Chondrocyte (in vitro differentiated cells): ENCODE data around the gene MAPRE3. TPM values are rescaled to one million over a fixed set of nuclear protein-coding genes. Genes with fewer than 3 reads are reported as not detected.

ENCODE experiments used
- DNase-seq: peaks from one replicate; pipeline ENCODE4 v3.0.0; 2021; ENCODE audit warnings: mixed read lengths, low spot score
- H3K27ac Mint-ChIP-seq: one replicate; pipeline ENCODE4 v1.8.0; 2021; ENCODE audit warnings: mild to moderate bottlenecking, moderate library complexity, mixed read lengths; ENCODE audit not compliant: unreplicated experiment
- H3K27me3 Mint-ChIP-seq: 2 replicates; pipeline ENCODE4 v1.8.0; 2021; ENCODE audit warnings: low read depth, mixed read lengths
- H3K36me3 Mint-ChIP-seq: 2 replicates; pipeline ENCODE4 v1.8.0; 2021; ENCODE audit warnings: low read depth, mixed read lengths
- H3K4me1 Mint-ChIP-seq: 2 replicates; pipeline ENCODE4 v1.8.0; 2021; ENCODE audit warnings: low read depth, mild to moderate bottlenecking, mixed read lengths
- H3K4me3 Mint-ChIP-seq: one replicate; pipeline ENCODE4 v1.8.0; 2021; ENCODE audit warnings: mild to moderate bottlenecking, moderate library complexity, mixed read lengths; ENCODE audit not compliant: unreplicated experiment
- H3K9me3 Mint-ChIP-seq: 2 replicates; pipeline ENCODE4 v1.8.0; 2021; ENCODE audit warnings: low read depth, mixed read lengths
- total RNA-seq: library from RNA; stranded (reverse); gene quantifications from 3 replicates; pipeline ENCODE4 v1.2.1, GENCODE V29; 2021
- TF ChIP-seq, protein P1 (sequence below): fragments of 200-600 bp; sonication (generic); IDR thresholded peaks from 2 replicates; pipeline ENCODE4 v1.5.0; 2021; ENCODE audit warnings: antibody characterized with exemption, mild to moderate bottlenecking, moderate library complexity

The MAPRE3 gene
- total RNA-seq, 1 donor from 2014 or later, result 12.3 TPM

DNA sequence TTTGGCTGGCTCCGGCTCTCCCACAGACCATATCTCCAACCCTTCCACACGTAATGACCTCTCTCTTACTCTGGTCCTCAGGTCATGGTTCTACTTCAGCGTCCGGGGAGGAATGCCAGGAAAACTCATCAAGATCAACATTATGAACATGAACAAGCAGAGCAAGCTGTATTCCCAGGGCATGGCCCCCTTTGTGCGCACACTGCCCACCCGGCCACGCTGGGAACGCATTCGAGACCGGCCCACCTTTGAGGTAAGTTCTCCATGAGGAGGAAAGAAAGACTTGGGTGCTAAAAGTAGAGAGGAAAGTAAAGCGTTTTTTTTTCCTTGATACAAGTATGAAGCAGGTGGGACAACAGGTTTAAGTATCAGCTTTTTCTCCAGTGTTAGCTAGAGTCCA is 82.9 kb downstream of the MAPRE3 start:
- Mint-ChIP-seq H3K27me3 (no peaks in the 10 kb centered on the region), H3K27ac (no peak overlapping the region), H3K36me3 (peaks cover 7% of the 10 kb centered on the region), H3K4me1 (peaks cover 13% of the 10 kb centered on the region), H3K9me3 (no peaks in the 10 kb centered on the region), H3K4me3 (no peak overlapping the region)
- no peak for DNase-seq
- TF ChIP-seq, protein P1, sequence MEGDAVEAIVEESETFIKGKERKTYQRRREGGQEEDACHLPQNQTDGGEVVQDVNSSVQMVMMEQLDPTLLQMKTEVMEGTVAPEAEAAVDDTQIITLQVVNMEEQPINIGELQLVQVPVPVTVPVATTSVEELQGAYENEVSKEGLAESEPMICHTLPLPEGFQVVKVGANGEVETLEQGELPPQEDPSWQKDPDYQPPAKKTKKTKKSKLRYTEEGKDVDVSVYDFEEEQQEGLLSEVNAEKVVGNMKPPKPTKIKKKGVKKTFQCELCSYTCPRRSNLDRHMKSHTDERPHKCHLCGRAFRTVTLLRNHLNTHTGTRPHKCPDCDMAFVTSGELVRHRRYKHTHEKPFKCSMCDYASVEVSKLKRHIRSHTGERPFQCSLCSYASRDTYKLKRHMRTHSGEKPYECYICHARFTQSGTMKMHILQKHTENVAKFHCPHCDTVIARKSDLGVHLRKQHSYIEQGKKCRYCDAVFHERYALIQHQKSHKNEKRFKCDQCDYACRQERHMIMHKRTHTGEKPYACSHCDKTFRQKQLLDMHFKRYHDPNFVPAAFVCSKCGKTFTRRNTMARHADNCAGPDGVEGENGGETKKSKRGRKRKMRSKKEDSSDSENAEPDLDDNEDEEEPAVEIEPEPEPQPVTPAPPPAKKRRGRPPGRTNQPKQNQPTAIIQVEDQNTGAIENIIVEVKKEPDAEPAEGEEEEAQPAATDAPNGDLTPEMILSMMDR, result no peak

GRCh38 chr2:27053776-27054175 is 83.3 kb downstream of the MAPRE3 start:
- Mint-ChIP-seq H3K4me3 (no peak overlapping the region), H3K27me3 (no peaks in the 10 kb centered on the region), H3K9me3 (no peaks in the 10 kb centered on the region), H3K4me1 (peaks cover 13% of the 10 kb centered on the region), H3K27ac (no peak overlapping the region), H3K36me3 (peaks cover 7% of the 10 kb centered on the region)
- DNase-seq, result no peak
- TF ChIP-seq, protein P1, result no peak

GRCh38 chr2:27054721-27055120 is 84.3 kb downstream of the MAPRE3 start:
- Mint-ChIP-seq H3K9me3 (no peaks in the 10 kb centered on the region), H3K27ac (no peak overlapping the region), H3K27me3 (no peaks in the 10 kb centered on the region), H3K36me3 (peaks cover 7% of the 10 kb centered on the region), H3K4me1 (peaks cover 7% of the 10 kb centered on the region), H3K4me3 (no peak overlapping the region)
- TF ChIP-seq, protein P1, result no peak
- no peak for DNase-seq

GRCh38 chr2:27057184-27057583 is 86.7 kb downstream of the MAPRE3 start:
- no peak overlapping the region for H3K27ac Mint-ChIP-seq
- TF ChIP-seq, protein P1, result no peak
- peaks cover 4% of the 10 kb centered on the region for H3K4me1 Mint-ChIP-seq
- DNase-seq, result no peak
- peaks cover 7% of the 10 kb centered on the region for H3K36me3 Mint-ChIP-seq
- H3K27me3 Mint-ChIP-seq, result no peaks in the 10 kb centered on the region
- no peaks in the 10 kb centered on the region for H3K9me3 Mint-ChIP-seq
- no peak overlapping the region for H3K4me3 Mint-ChIP-seq

GRCh38 chr2:27058210-27058609 is 87.8 kb downstream of the MAPRE3 start:
- DNase-seq, result no peak
- no peaks in the 10 kb centered on the region for H3K9me3 Mint-ChIP-seq
- H3K4me3 Mint-ChIP-seq, result no peak overlapping the region
- H3K36me3 Mint-ChIP-seq, result peaks cover 13% of the 10 kb centered on the region
- TF ChIP-seq, protein P1, result no peak
- no peaks in the 10 kb centered on the region for H3K4me1 Mint-ChIP-seq
- H3K27ac Mint-ChIP-seq, result no peak overlapping the region
- no peaks in the 10 kb centered on the region for H3K27me3 Mint-ChIP-seq
